Midbrain (tissue), 1 donor: ENCODE data around the gene UXS1.

ENCODE experiments used
- DNase-seq: peaks from one replicate; lab custom pipeline; 2025; lab: John Stamatoyannopoulos, UW

UXS1 gene

GRCh38 chr2:106129592-106129991, 64.5 kb downstream of the UXS1 start:
- no peak for DNase-seq

GRCh38 chr2:106129150-106129549, 65.0 kb downstream of the UXS1 start:
- no peak for DNase-seq

GRCh38 chr2:106127776-106128268, 66.3 kb downstream of the UXS1 start:
- no peak for DNase-seq

GRCh38 chr2:106127282-106127771, 66.8 kb downstream of the UXS1 start:
- DNase-seq, result no peak

- DNase-seq, result no peak
These were observed 67.3 kb downstream of the UXS1 start for GRCh38 chr2:106126705-106127281.

- no peak for DNase-seq
These were observed 67.8 kb downstream of the UXS1 start for GRCh38 chr2:106126295-106126694.

GRCh38 chr2:106124905-106125549, 69.1 kb downstream of the UXS1 start:
- no peak for DNase-seq

GRCh38 chr2:106124106-106124756, 69.9 kb downstream of the UXS1 start:
- no peak for DNase-seq

DNA sequence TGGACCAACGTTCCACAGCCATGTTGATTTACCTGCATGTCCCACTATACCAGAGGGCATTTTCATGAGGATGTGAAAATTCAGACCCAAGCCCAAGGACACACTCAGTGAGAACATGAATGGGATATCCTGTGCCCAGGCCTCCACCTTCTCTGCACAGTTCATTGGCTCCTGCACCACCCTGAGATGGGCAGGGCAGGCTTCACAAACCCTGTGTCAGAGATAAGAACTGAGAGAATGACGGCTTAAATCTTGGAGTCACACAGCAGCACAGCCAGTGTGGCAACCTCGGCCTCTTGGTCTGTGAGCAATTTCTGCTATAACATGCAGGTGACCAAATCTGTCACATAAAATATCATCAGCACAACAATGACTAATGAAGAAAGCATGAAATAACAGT, 71.9 kb downstream of the UXS1 start:
- DNase-seq, result no peak

DNA sequence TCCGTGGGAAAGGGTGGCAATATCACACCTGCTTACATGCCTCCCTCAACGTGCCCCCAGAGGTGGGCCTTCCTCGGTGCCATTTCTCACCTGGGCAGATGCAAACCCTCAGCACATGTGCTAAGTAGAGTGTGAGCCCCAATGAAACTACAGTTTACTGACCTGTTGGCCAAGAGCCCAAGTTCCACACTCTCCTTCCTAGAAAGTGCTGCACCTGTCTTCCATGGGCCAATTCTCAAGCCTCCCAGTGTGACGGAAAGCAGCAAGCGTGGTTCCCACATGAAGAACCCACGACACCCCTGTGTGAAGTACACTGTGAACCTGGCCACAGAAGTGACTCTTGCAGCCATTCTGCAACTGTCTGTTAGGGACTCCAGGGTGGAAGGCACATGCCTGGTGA, 73.7 kb downstream of the UXS1 start:
- no peak for DNase-seq

DNA sequence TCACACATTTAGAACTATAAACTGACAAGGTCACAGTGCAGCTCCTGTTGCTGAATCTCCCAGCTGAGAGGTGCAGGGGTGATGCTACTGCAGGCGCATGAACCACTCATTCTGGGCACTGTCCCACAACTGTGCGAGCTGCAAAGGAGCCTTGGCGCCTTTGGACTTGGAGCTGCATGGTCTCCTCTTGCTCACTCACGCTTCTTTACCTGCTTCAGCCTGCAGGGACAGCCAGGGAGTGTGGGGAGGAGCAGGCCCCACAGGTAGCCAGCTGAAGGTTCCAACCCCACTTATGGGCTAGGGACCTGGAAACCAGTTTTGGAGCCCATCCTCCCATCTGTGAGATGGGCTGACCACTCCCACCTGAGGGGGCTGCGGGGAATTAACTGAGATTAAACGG, 75.0 kb downstream of the UXS1 start:
- DNase-seq, result no peak

- no peak for DNase-seq
These were observed 76.0 kb downstream of the UXS1 start for GRCh38 chr2:106117882-106118684.

GRCh38 chr2:106117347-106117746, 76.8 kb downstream of the UXS1 start:
- no peak for DNase-seq

DNA sequence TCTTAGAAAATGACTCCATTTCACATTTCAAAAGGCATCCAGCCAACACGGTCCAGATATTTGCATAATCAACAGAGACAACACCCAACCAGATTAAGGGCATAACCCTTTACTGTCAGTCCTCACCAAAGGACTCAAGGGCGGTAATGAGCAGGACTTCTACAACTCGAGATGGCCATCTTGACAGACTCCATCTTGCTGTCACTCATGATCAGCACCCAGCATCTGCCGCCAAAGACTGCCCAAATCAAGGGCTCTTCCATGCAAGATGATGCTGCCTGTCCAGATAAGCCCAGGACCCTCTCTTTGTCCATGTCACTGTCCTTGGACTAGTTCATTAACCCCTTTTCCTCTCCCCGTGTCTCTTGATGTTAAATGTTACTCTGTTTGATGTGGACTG, 77.9 kb downstream of the UXS1 start:
- DNase-seq, result no peak

GRCh38 chr2:106115665-106116064, 78.4 kb downstream of the UXS1 start:
- no peak for DNase-seq

DNA sequence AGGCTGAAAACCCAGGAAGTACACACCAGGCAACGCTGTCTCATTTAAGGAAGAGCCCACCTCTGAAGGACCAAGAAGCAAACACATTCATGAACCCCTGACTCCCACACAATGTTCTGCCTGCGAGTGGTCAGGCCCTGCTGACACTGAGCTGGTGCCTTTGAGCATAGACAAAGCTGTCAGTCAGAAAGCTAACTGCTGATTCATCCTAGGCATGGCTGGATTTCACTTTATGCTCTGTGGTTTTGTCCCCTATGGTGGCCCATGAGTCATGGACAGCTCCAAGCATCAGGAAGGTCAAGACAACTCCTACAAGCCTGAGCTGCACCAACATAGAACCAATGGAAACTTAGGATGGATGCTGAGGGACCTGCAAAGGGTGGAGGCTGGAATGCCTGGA, 78.9 kb downstream of the UXS1 start:
- no peak for DNase-seq

DNA sequence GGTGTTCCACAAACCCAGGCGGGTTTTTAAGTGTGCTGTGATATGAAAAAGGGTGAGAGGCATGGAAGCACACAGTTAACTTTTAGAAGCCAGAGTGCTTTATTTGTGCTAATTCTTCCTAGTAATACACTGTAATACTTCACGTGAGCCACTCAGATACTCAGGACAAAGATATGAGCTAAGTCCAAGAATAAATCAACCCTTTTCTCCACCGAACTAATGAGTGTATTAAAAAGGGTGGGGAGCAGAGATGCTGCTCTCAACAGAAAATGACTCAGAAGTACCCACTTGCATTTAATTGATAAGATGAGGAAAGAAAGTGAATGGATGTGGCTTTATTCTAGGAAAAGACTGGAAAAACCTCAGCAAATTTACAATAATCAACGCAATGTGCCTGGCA, 79.9 kb downstream of the UXS1 start:
- DNase-seq, result no peak

- no peak for DNase-seq
These were observed 80.6 kb downstream of the UXS1 start for GRCh38 chr2:106113361-106113966.

- DNase-seq, result no peak
These were observed 82.1 kb downstream of the UXS1 start for GRCh38 chr2:106111882-106112571.

GRCh38 chr2:106109675-106110424, 84.3 kb downstream of the UXS1 start:
- no peak for DNase-seq

DNA sequence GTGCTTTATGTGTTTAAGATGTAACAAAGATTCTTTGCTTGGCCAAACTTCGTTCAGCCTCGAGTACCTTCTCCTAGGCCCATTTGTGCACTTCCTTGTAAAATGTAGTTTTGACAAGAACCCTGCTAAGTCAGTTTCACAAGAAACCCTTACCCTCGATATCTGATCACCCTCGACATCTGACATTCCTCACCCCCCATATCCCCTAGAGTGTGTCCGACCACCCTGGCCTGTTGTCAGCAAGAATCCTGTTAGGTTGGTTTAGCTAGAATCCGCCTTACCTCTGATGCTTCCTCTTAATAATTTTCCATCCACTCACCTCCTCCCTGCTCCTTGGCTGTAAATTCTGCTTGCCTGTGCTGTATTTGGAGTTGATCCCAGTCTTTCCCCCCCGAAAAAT, 85.3 kb downstream of the UXS1 start:
- no peak for DNase-seq
